GM19025 (cell line): Measurements from ENCODE around the gene YBEY.
"Not testable (repeated sequence)": the region's sequence is repeated elsewhere in the genome, so short reads cannot be mapped to it uniquely, and the experiment has no call there.

Source experiments
- ATAC-seq: cut with Tn5 transposase; IDR thresholded peaks from one replicate; pipeline ENCODE4 v1.9.1; 2021; ENCODE audit warnings: mild to moderate bottlenecking, low read depth, moderate library complexity; ENCODE audit not compliant: unreplicated experiment

YBEY gene, protein sequence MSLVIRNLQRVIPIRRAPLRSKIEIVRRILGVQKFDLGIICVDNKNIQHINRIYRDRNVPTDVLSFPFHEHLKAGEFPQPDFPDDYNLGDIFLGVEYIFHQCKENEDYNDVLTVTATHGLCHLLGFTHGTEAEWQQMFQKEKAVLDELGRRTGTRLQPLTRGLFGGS

DNA sequence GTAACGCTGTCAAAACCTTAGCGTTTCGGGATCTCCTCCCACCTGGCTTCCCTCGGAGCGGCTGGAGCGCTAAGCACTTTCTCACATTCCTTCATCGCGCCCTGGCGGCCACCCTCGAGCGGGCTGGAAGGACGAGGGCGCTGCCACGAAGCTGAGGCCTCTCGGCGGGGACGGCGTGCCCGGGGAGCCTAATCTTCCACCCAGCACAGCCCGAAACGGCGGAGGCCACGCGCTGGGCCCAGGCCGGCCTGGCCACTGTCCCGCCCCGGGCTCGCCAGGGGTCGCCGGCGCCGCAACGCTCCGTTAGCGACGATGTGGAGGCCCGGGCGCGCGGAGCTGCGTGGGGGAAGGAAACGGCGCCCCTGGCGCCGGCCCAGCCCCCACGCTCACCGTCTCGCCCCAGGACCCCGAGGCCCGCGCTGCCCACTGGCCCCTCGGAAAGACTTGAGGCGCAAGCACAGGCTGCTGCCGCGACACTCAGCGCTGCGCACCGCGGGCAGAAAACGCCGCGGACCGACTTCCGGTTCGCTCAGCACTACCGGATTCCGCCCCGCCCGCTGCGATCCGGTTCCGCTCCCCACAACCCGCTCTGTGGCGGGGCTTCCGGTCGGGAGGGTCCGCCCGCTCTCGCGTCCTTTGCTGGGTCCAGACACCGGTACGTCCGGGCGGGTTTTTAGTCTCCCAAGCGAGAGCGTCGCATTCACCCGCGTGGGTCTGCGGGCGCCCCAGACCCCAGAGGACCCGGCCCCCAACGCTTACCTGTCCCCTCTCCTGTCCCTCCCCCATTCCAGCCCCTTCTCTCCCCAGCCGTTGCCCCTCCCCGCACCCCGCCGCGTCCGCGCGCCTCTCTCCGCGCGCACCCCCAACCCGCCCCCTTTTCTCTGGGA, at the start of gene YBEY:
TSS of gene YBEY (plus strand) at position 582 of the 887 bp plus-strand sequence. CDS start 572 bp downstream, outside the sequence.
- ATAC-seq: peak; percentile 92

DNA sequence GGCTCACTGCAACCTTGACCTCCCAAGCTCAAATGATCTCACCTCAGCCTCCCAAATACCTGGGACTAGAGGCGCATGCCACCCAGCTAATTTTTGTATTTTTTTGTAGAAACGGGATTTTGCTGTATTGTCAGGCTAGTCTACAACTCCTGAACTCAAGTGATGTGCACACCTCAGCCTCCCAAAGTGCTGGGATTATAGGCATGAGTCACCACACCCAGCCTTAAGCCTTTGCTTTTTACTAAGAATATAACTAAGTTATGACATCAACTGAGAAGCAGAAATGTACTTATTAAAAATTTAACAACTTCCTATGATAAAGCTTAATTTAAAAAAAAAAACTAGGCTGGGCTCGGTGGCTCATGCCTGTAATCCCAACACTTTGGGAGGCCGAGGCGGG, 48.7 kb upstream of the YBEY start:
- ATAC-seq: no peak

DNA sequence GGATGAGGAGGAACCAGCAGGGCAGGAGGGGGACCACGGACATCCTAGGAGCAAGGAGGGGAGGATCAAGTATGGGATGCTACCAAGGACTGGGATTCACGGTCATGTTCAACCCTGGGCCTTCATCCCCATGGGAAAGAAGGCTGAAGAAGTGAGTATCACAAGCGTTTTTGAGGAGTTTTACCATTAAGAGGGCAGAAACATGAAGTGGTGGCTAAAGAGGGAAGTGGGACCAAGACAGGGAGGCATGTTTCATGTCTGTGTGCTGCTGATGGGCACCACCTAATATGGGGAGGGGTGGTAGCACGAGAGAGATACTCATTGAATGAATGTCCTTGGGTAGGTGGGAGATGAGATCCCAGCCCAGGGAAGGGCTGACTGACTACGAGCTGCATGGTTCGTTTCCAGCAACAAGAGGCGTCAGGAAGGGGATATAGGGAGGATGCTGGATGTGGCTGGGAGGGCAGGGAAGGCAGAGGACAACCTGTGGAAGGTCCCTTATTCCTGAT, 46.3 kb upstream of the YBEY start:
- no peak for ATAC-seq

DNA sequence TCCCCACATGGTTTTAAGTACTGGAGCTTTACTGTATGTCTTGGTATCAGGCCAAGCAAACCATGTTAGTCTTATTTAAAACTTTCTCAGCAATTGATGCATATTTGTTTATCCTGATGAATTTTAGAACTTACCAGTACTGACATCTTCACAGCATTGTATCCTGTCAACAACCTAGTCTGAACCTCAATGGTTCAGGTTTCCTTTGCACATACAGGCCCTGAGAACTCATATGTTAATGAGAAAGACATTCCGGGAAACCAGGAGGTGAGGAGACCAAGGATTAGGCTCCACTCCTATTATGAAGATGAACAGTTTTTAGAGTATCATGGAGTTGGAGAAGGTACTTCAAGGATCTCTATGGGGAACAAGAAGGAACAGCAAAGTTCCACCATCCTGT, 44.6 kb upstream of the YBEY start:
- ATAC-seq: not testable (repeated sequence)

DNA sequence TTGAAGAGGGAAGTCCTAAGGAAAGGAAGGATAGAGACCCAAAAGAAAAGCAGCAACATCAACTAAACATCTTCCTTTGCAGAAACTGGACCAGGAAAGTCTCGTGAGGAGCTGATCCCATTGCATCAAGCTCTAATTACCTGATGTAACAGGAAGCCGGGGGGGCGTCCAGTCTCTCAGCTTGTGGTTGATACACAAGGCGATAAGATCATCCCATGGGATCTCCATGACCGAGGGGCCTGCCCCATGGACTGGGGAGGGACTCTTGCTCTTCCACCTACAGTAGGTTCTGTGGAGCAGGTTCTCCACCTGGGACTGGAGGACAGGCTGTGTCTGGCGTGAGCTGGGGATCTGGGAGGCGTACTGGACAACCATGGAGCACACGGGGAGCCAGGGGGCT, 42.8 kb upstream of the YBEY start:
- ATAC-seq: no peak

DNA sequence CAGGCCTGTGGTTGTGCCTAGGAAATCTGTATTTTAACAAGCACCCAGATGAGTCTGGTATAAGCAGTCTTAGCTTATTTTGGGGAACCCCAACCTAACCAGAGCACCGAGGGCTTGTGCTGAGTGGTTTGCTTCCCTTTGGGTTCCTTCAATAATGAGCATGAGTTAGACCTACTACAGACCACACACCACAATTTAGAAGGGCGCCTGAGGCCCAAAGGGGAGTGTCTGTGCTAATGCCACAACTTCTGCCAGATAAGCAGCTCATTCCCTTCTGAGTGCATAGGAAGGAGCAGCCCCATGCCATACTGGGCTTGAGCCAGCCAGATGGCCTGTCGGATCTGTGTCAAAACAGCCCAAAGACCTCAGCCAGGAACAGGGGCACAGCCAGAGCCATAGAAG, 42.2 kb upstream of the YBEY start:
- ATAC-seq: no peak

DNA sequence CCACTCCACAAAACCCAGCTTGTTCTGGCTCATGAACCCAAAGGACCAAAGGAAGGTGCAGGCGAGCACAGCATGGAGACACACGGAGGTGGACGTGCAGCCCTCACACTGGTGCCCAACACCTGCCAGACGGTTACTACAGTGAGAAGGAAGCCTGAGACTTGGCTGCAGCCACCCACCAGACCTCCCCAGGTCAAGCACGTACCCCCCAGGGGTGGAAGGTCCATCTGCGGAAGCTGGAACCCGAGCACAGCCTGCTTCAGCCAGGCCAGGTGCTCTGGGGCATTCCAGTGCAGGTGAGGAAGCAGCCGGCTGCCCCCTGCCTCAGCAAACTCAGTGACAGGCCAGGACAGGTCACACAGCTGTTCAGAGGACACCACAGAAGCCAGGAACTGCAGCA, 41.5 kb upstream of the YBEY start:
- no peak for ATAC-seq

DNA sequence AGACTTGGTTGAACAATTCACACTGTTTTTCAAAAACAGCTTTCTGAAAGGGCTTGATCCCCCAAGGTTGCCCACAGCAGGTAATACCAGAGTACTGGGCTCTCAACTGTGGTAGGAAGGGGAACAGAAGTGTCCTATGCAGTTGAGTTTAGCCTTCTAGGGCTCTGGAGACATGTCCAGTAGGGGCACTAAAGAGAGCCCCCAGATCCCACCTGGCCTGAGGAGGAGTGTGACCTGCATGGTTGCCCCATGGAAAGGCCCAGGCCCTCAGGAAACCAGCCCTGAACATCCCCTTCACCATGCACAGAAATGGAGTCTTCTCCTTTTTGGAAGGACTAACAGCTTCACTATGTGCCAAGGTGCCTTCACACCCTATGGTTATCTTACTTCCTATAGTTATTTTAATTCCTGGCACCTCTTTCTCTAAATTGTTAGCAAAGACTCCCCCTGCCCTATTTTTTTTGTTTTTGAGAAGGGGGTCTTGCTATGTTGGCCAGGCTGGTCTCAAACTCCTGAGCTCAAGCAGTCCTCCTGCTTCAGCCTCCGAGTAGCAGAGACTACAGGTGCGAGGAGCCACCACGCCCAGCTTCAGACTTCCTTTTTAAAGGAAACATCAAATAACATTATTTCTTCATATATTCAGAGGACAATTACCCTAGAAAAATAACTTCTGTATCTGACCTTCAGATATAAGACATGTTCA, 40.8 kb upstream of the YBEY start:
- no peak for ATAC-seq

DNA sequence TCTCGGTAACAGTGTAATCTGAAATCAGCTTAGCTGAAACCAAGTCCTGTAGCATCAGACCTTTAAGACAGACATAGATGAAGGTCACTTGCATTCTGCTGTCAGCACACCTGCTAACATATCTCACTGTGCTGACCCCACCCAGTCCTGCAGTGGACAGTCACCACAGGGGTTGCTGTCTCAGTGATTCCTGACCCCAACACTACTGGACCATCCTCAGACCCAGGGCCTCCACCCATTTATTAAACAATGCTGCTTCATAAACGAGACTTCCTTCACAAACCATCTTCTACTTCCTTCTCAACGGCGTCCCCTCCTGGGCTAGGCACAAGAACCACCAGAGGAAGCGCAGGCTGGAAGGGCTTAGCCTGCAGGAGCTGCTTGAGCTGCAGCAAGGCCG, 39.8 kb upstream of the YBEY start:
- no peak for ATAC-seq

DNA sequence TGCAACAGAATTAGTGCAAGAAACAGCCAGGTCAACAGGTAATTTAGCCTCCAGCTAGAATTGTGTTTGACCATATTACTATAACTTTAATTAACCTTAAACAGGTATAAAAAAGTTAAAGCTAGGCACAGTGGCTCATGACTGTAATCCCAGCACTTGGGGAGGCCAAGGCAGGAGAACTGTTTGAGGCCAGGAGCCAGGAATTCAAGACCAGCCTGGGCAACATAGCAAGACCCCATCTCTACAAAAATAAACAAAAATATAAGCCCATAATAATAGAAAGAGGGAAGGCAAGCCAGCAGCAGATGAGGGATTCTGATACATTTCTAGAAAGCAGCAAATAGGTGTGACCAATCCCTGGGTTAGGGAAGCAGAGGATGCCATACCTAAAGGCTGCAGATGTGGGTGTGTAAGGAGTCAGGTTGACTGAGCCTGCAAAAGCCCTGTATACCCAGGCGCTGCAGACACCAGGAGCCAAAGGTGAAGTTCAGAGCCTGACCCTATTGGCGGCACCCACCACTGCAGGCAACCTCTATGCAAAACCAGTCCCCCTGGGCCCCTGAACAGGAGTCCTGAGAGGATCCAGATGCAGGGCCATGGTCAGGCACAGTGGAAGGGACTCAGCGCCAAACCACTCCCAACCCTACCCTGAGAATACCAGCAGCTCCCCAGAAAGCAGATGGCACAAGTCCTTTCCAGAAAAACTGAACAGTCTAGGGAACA, 38.3 kb upstream of the YBEY start:
- no peak for ATAC-seq

DNA sequence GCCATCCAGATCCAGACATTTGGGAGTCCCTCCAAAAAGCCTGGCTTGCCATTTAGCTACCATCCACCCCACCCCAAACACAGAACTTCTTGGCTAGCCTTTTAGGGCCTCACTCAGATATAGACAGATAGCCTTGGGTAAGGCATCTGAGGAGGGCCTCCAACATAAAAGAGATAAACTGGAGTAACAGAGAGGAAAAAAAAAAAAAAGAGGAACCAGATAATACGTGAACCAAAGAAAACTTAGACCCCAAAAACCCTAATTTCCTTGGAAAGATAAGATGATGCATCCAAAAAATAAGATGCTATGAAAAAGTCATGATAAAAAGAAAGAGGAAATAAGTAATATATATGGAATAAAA, 37.7 kb upstream of the YBEY start:
- no peak for ATAC-seq

DNA sequence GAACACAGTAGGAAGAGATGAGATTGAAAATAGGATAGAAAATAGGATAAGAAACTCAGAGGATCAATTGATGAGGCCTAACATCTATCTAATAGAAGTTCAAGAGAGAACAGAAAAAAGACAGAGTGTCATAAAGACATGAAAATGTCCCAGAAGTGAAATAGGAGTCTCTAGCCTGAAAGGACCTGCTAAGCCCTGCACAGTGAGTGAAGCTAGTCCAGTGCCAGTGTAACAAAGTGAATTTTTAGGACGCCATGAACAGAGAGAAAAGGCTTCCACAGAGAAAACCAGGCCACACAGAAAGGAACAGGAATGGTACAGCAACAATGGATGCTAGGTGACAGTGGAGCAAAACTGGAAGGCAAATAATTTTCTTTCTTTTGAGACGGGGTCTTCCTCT, 37.3 kb upstream of the YBEY start:
- ATAC-seq: no peak

DNA sequence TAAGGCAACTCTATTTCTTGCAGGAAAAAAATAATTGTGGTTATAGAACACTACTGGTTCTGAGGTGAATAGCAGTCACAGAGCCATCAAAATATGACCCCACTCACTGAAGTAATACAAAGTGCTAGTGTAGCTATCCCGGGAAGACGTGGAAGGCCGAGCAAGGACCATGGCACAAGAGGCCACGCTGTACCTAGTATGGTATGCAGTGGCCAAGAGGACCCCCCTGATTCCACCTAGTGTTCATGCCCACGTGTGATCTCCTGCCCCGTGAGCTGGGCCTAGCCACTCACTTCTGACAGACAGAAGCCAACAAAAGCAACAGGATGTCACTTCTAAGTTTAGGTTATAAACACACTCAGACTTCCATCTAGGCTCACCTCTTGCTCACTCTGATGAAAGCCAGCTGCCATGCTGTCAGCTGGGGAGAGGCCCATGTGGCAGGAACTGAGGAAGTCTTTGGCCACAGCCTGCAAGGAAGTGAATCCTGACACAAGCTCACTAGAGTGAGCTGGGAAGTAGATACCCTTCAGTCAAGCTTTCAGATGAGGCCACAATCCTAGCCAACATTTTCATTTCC, 35.9 kb upstream of the YBEY start:
- no peak for ATAC-seq

DNA sequence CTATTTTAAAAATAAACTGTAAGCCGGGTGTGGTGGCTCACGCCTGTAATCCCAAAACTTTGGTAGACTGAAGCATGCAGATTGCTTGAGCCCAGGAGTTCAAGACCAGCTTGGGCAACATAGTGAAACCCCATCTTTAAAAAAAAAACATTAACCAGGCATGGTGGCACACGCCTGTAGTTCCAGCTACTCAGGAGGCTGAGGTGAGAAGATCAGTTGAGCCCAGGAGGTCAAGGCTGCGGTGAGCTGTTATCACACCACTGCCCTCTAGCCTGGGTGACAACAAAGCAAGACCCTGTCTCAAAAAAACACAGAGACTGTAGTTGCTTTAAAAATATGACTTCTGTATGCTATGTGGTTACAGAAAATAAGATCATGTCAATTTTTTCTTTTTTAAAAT, 33.3 kb upstream of the YBEY start:
- ATAC-seq: no peak

DNA sequence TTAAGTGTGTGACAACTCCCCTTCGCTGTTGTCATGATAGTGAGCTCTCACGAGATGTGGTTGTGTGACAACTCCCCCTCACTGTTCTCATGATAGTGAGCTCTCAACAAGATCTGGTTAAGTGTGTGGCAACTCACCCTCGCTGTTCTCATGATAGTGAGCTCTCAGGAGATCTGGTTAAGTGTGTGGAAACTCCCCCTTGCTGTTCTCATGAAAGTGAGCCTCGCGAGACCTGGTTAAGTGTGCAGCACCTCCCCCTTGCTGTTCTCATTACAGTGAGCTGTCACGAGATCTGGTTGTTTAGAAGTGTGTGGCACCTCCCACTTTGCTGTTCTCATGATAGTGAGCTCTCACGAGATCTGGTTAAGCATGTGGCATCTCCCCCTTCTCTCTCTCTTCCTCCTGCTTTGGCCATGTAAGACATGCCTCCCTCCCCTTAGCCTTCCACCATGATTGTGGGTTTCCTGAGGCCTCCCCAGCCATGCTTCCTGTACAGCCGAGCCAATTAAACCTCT, 32.5 kb upstream of the YBEY start:
- ATAC-seq: no peak

DNA sequence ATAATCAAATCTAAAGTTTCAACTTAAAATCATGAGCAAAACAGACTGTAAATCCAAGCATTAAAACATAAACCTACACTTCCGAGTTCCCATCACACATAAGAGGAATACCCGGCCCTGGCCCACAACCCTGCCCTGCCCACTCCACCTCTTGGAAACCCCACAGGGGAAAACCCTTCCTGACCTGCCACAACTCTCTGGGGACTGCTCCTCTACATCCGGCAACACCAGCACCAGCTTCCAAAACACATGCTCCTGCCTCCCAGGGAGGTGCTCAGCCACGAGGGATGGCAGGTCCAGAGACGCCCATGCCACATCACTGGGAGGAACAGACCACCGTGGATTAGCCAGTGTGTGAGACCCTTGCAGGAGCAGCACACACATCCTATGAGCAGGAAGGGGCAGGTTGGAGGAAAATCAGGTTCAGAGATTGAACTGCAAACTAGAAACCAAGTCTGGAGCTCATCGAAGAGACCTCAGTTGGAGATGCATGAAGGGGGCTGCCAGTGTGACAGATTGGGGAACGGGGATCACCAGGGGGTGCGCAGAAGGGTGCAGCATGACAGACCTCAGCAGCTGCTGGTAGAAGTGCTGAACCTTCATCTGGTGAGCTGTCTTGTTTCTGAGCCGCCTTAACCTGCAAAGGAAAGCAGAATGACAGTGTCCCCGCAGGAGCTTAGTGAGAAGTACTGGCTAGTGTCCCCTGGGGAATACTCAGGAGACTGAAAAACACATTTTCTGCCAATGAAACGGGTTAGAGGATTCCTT, 31.8 kb upstream of the YBEY start:
- ATAC-seq: no peak

DNA sequence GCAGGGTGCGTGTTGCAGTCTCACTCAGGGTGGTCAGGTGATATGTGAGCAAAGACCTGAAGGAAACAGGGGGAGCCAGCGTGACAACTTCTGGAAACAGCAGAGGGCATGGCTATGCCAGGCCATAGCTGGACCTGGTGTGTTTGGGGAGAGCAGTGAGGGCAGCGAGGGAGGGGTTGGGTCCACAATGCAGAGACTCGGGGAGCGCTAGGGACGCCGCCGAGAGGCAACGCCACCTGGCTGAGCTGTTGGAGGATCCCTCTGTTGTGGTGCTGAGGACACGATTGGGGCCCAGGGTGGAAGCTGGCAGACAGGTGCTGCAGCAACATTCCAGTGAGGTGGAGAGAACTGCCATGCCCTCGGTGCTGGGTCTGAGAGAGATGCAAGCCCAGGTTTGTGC, 31.0 kb upstream of the YBEY start:
- ATAC-seq: no peak

DNA sequence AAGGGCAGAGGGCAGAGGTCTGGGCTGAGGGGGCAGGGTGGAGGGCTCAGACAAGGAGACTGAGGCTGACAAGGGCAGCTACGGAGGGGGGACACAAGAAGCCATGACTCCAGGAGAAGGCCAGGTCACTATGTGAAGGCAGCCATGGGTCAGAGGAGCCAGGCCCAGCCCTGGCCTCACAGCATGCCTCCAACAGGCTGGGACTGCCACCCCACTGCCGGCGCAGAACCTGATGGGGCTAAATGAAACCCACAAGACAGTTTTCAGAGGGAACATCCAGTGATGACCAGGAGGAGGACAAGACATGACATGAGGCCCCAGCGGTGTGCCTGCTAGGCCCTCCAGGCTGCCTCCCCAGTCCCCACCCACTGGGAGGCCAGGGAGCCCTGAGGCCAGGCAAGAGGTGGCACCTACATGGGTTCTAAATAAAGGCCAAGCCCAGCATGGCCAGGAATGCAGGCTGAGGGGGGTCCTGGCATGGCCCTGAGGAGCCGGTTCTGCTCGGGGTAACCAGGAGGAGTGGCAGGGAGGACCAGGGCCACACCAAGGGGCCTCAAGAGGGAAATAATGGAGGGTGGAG, 30.3 kb upstream of the YBEY start:
- no peak for ATAC-seq

DNA sequence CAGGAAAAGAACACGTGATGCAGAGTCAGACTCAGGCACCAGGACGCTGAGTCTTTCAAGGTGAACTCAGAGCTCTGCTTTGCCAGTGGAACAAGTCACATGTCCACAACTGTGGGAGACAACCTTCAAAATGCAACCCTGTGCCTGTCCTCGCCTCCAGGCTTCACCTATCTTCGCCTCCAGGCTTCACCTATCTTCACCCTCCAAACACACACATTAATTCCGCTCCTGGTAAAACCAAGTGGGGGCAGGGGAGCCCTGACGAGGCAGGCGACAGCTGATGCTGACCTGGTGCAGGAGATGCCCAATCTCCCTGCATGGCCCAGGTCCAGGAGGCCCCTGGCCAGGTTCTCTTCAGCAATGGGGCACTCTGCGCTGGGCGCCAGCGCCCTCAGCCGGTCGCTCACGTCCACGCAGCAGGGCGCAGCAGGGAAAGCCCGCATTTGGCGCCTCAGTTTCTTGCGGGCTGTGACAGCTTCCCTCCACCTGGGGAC, 29.6 kb upstream of the YBEY start:
- ATAC-seq: no peak
